ENCODE data around the gene MRPS10.
"Not testable (repeated sequence)": the region's sequence is repeated elsewhere in the genome, so short reads cannot be mapped to it uniquely, and the experiment has no call there.

Gene MRPS10

GRCh38 chr6:42203183-42203582 lies 14.5 kb downstream of the MRPS10 start:
- TF ChIP-seq POLR2A (IDR thresholded peaks at IDR 0.05; ENCODE audit: low read depth, low read length) (no peak), TAF1 (IDR thresholded peaks at IDR 0.05; ENCODE audit: borderline replicate concordance, low read depth, low read length) (no peak), POLR2AphosphoS5 (IDR thresholded peaks at IDR 0.05; ENCODE audit: low read depth, low read length) (no peak)
- DNase-seq (ENCODE audit: insufficient read length) (no peak), FAIRE-seq (no peak)

- FAIRE-seq: not testable (repeated sequence)
Observed at GRCh38 chr6:42202131-42202915, 15.3 kb downstream of the MRPS10 start.

GRCh38 chr6:42201382-42201781 lies 16.3 kb downstream of the MRPS10 start:
- no peak for DNase-seq (ENCODE audit: insufficient read length)
- TF ChIP-seq POLR2AphosphoS5 (IDR thresholded peaks at IDR 0.05; ENCODE audit: low read depth, low read length): no peak
- no peak for TF ChIP-seq TAF1 (IDR thresholded peaks at IDR 0.05; ENCODE audit: borderline replicate concordance, low read depth, low read length)
- no peak for TF ChIP-seq POLR2A (IDR thresholded peaks at IDR 0.05; ENCODE audit: low read depth, low read length)
- no peak for FAIRE-seq

More at GRCh38 chr6:42202131-42202915, 15.3 kb downstream of the MRPS10 start:
- DNase-seq (ENCODE audit: insufficient read length): not testable (repeated sequence)

GRCh38 chr6:42200035-42200434 lies 17.6 kb downstream of the MRPS10 start:
- no peak for DNase-seq (ENCODE audit: insufficient read length)
- no peak for FAIRE-seq
- TF ChIP-seq POLR2AphosphoS5 (IDR thresholded peaks at IDR 0.05; ENCODE audit: low read depth, low read length): no peak
- no peak for TF ChIP-seq TAF1 (IDR thresholded peaks at IDR 0.05; ENCODE audit: borderline replicate concordance, low read depth, low read length)
- no peak for TF ChIP-seq POLR2A (IDR thresholded peaks at IDR 0.05; ENCODE audit: low read depth, low read length)

GRCh38 chr6:42199106-42199981 lies 18.3 kb downstream of the MRPS10 start:
- TF ChIP-seq TAF1 (IDR thresholded peaks at IDR 0.05; ENCODE audit: borderline replicate concordance, low read depth, low read length): no peak
- TF ChIP-seq POLR2AphosphoS5 (IDR thresholded peaks at IDR 0.05; ENCODE audit: low read depth, low read length): no peak
- no peak for TF ChIP-seq POLR2A (IDR thresholded peaks at IDR 0.05; ENCODE audit: low read depth, low read length)
- DNase-seq (ENCODE audit: insufficient read length) (no peak), FAIRE-seq (no peak)

GRCh38 chr6:42197555-42198362 lies 19.9 kb downstream of the MRPS10 start:
- FAIRE-seq (no peak), DNase-seq (ENCODE audit: insufficient read length) (no peak)
- TF ChIP-seq POLR2A (IDR thresholded peaks at IDR 0.05; ENCODE audit: low read depth, low read length): no peak

- DNase-seq (ENCODE audit: insufficient read length) (no peak), FAIRE-seq (no peak)
- no peak for TF ChIP-seq POLR2AphosphoS5 (IDR thresholded peaks at IDR 0.05; ENCODE audit: low read depth, low read length)
- no peak for TF ChIP-seq POLR2A (IDR thresholded peaks at IDR 0.05; ENCODE audit: low read depth, low read length)
- TF ChIP-seq TAF1 (IDR thresholded peaks at IDR 0.05; ENCODE audit: borderline replicate concordance, low read depth, low read length): no peak
Observed at GRCh38 chr6:42195415-42195814, 22.2 kb downstream of the MRPS10 start.

- no peak for DNase-seq (ENCODE audit: insufficient read length)
Observed at GRCh38 chr6:42194056-42194455, 23.6 kb downstream of the MRPS10 start.

GRCh38 chr6:42193491-42193894 lies 24.2 kb downstream of the MRPS10 start:
- TF ChIP-seq POLR2A (IDR thresholded peaks at IDR 0.05; ENCODE audit: low read depth, low read length) (no peak), POLR2AphosphoS5 (IDR thresholded peaks at IDR 0.05; ENCODE audit: low read depth, low read length) (no peak), TAF1 (IDR thresholded peaks at IDR 0.05; ENCODE audit: borderline replicate concordance, low read depth, low read length) (no peak)
- no peak for FAIRE-seq
- no peak for DNase-seq (ENCODE audit: insufficient read length)

More at GRCh38 chr6:42194056-42194455, 23.6 kb downstream of the MRPS10 start:
- TF ChIP-seq POLR2AphosphoS5 (IDR thresholded peaks at IDR 0.05; ENCODE audit: low read depth, low read length) (no peak), TAF1 (IDR thresholded peaks at IDR 0.05; ENCODE audit: borderline replicate concordance, low read depth, low read length) (no peak), POLR2A (IDR thresholded peaks at IDR 0.05; ENCODE audit: low read depth, low read length) (no peak)
- FAIRE-seq: no peak

GRCh38 chr6:42192385-42192784 lies 25.3 kb downstream of the MRPS10 start:
- not testable (repeated sequence) for FAIRE-seq; DNase-seq (ENCODE audit: insufficient read length)

- FAIRE-seq: no peak
- no peak for TF ChIP-seq POLR2A (IDR thresholded peaks at IDR 0.05; ENCODE audit: low read depth, low read length)
- TF ChIP-seq POLR2AphosphoS5 (IDR thresholded peaks at IDR 0.05; ENCODE audit: low read depth, low read length): no peak
- no peak for TF ChIP-seq TAF1 (IDR thresholded peaks at IDR 0.05; ENCODE audit: borderline replicate concordance, low read depth, low read length)
Observed at GRCh38 chr6:42190554-42191183, 27.0 kb downstream of the MRPS10 start.

More at GRCh38 chr6:42190554-42191183, 27.0 kb downstream of the MRPS10 start:
- no peak for DNase-seq (ENCODE audit: insufficient read length)
